GM21576 (cell line): ENCODE data around the gene HOMER2.
"Not testable (repeated sequence)": the region's sequence is repeated elsewhere in the genome, so short reads cannot be mapped to it uniquely, and the experiment has no call there.

ENCODE experiments used
- ATAC-seq: cut with Tn5 transposase; IDR thresholded peaks from one replicate; pipeline ENCODE4 v1.9.1; 2021; ENCODE audit warnings: mild to moderate bottlenecking, moderate library complexity; ENCODE audit not compliant: unreplicated experiment

The HOMER2 gene

GRCh38 chr15:82838096-82838735, 114.3 kb downstream of the HOMER2 start:
- ATAC-seq, result no peak

GRCh38 chr15:82835391-82835917, 117.1 kb downstream of the HOMER2 start:
- no peak for ATAC-seq

- no peak for ATAC-seq
Measured at GRCh38 chr15:82833362-82833682, 119.2 kb downstream of the HOMER2 start.

GRCh38 chr15:82832601-82833361, 119.7 kb downstream of the HOMER2 start:
- peak; percentile 84 for ATAC-seq

- ATAC-seq, result no peak
Measured at GRCh38 chr15:82831894-82832600, 120.5 kb downstream of the HOMER2 start.

DNA sequence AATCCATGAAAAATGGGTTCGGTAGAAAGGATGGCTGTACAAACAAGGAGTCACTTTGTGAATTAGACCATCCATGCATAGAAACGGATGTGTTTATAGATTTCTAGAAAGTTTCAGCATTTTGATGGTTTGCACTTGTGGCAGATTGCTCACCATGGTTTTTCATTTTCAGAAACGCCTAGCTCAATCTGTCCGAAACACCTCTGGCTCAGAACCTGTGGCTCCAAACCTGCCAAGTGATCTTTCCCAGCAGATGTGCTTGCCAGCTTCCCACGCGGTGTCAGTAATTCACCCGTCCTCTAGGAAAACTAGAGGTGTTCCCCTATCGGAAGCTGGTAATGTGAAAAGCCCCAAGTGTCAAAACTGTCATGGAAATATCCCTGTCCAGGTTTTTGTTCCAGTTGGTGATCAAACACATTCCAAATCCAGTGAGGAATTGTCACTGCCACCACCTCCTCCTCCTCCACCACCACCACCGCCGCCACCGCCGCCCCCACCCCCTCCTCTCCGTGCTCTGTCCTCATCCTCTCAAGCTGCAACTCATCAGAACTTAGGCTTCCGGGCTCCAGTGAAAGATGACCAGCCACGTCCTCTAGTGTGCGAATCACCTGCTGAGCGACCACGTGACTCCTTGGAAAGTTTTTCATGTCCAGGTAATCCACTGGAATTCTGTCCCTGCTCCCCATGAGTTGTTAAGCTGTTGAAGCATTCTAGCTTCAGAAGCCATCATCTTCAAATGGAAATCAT, 121.9 kb downstream of the HOMER2 start:
- no peak for ATAC-seq

GRCh38 chr15:82829234-82829633, 123.3 kb downstream of the HOMER2 start:
- ATAC-seq, result no peak

DNA sequence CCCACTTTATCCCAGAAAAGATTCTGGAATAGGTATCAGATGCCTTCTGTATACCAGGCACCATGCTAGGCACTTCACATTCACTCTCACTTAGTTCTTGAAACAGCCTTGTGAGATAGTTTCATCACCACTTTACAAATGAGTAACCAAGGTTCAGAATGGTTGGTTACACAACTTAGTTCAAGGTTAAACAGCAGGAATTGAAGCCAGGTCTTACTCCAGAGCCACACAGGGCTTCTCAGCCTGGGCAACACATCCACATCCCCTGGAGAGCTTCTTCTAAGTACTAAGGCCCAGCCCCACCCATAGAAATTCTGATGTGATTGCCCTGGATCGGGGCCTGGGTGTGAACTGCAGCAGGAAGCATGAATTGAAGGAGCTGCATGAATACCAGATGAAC, 124.4 kb downstream of the HOMER2 start:
- ATAC-seq, result no peak

DNA sequence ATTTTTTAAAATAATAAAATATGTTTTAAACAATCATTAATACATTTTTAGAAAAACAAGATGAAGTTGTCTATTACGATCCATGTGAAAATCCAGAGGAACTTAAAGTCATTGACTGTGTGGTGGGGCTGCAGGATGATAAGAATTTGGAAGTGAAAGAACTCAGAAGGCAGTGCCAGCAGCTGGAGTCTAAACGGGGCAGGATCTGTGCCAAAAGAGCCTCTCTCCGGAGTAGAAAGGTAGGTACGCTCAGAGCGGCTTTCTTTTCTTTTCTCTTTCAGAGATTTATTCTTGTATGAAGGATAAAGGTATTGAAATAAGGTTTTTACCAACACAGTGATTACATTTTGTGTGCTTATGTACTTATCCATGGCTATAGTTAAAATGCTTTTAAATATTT, 129.5 kb downstream of the HOMER2 start:
- ATAC-seq, result no peak

- ATAC-seq, result not testable (repeated sequence)
Measured at GRCh38 chr15:82821851-82822250, 130.7 kb downstream of the HOMER2 start.

DNA sequence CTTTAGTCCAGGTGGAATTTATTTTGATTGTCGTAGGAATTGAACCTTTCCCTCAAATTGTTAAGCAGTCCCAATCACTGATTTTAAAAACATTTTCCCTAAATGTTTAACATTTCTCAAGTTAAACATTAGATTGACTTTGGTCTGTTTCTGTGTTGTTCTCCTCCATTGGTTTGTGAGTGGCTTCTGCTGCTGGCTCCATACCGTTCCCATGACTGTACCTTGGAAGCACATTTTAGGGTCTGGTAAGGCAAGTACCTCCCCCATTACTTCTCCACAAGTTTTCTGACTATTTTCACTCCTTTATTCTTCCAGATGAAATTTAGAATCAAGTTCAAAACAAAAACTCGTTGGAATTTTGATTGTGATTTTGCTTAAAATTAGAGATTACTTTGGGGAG, 131.1 kb downstream of the HOMER2 start:
- ATAC-seq, result not testable (repeated sequence)

DNA sequence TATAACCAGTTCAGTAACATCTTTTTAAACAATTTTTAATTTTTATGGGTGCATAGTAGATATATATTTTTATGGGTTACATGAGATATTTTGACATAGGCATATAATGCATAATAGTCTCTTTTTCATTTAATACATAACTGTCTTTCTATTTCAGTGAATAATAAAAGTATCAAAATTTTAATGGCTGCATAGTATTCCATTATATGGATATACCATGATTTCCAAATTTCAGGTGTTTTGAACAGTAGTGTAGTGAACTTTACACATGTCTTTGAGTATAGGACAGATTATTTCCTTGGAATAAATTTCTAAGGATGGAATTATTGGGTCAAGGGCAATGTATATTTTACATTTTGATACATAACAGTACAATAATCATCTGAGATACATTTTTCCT, 132.4 kb downstream of the HOMER2 start:
- ATAC-seq, result no peak

DNA sequence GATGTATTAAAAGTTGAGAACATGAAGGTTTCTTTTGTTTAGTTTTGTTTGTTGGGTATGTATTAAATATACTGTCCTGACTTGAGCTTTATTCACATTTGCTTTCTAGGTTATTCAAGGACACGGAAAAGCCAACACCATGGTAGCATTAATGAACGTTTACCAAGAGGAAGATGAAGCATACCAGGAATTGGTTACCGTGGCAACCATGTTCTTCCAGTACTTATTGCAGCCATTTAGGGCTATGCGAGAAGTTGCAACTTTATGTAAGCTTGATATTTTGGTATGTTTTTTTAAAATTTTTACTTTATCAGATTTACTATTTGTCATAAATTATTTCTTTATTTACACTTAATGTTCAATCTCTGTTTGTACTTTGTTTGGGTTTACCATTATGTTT, 139.5 kb downstream of the HOMER2 start:
- ATAC-seq, result no peak

GRCh38 chr15:82810890-82811426, 141.6 kb downstream of the HOMER2 start:
- no peak for ATAC-seq

DNA sequence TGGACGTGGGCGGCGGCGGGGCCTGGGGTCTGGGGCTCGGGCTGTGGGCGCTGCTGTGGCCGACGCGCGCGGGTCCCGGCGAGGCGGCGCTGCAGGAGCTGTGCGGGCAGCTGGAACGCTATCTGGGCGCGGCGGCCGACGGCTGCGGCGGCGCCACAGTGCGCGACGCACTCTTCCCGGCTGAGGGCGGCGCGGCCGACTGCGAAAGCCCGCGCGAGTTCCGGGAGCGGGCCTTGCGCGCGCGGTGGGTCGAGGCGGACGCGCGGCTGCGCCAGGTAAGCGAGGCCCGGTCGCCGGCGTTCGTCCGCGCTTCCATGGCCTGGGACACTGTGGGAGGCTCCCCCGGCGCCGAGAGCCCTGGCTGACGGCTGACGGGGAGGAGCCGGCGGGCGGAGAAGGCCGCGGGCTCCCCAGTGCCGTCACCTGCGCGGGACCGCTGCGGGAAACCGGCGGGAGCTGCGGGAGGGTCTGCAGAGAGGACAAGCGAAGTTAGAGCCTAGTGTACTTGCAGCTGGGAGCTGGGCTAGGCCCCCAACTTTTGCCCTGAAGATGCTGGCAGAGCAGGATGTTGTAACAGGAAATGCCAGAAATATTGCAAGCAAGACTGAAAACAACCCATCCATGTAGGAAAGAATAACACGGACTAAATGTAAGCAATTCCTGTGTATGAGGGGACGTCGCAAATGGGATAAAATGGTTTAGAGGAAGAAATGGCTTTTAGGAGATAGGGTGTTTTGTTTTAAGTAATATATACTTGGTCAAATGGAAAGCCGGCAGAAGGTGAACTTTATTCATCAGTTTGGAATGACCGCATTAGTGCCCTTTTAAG, 142.2 kb downstream of the HOMER2 start:
- peak; percentile 4 for ATAC-seq

DNA sequence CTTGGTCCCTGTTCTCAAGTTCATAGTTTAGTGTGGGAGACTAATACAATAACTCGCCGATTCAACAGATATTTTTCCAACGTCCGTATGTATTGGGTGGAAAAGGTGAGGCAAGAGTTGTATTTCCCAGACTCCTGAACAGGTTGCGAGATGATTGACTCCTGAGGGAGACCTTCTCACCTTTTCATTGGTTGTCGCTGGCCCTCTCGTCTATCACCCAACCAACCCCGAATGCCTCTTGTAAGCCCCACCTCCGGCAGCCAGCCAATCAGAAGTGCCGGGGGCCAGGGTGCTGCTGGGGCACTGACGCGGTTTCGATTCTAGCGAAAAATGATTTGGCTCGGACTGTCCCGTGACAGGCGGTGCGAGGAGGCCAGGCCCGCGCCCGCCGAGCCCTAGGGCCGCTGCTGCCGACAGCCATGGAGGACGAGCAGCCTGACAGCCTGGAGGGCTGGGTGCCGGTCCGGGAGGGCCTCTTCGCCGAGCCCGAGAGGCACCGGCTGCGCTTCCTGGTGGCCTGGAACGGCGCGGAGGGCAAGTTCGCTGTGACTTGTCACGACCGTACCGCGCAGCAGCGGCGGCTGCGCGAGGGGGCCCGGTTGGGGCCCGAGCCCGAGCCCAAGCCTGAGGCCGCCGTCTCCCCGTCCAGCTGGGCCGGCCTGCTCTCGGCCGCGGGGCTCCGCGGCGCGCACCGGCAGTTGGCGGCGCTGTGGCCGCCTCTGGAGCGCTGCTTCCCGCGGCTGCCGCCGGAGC, 143.0 kb downstream of the HOMER2 start, which contains the start of gene WHAMM:
Gene WHAMM (plus strand): TSS at position 321 of the 753 bp plus-strand sequence. CDS start 99 bp downstream, at position 420.
- peak; percentile 79 for ATAC-seq

GRCh38 chr15:82808634-82809041, 143.9 kb downstream of the HOMER2 start:
- no peak for ATAC-seq

- no peak for ATAC-seq
Measured at GRCh38 chr15:82807920-82808633, 144.4 kb downstream of the HOMER2 start.
